ENCODE data around the gene CCR8.

- no peak for TF ChIP-seq CTCF (IDR thresholded peaks at IDR 0.05)
- TF ChIP-seq POLR2A (IDR thresholded peaks at IDR 0.05), result no peak
These were observed 4.3 kb upstream of the CCR8 start for GRCh38 chr3:39325236-39325635.
